ENCODE results near the gene AFF4.
"Not testable (repeated sequence)": the region's sequence is repeated elsewhere in the genome, so short reads cannot be mapped to it uniquely, and the experiment has no call there.

AFF4 gene

GRCh38 chr5:132887283-132887682, 76.2 kb downstream of the AFF4 start:
- no peak for DNase-seq

GRCh38 chr5:132886064-132886823, 77.2 kb downstream of the AFF4 start:
- DNase-seq: no peak

- DNase-seq: no peak
These were observed 78.9 kb downstream of the AFF4 start for GRCh38 chr5:132884548-132884947.

DNA sequence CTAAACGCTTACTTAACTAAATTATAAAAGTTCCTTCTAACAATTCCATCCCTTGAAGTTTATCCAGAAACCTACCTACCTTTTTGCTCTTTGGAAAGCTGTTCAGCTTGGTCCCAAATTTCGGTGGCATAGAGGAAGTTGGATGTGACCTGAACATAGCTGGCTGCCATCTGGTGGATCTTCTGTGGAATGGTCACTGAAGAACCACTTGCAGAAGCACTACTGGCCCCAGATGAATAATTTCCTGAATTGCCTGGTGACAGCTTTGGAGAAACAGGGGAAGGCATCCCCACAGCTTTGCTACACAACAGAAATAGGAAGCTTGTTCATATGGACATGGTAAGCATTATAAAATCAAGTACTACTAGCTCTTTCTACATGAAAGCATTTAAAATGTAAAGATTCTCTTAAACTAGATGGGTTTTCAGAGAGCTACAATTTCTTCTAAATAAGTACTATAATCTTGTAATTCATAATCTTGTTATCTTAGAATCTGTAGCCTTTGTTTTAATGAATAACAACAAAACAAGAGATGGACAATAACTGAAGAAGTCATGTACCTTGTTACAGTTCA, 80.1 kb downstream of the AFF4 start:
- no peak for DNase-seq

GRCh38 chr5:132877938-132878337, 85.5 kb downstream of the AFF4 start:
- DNase-seq: peak; percentile 58

GRCh38 chr5:132877466-132877865, 86.0 kb downstream of the AFF4 start:
- no peak for DNase-seq

GRCh38 chr5:132876020-132876759, 87.2 kb downstream of the AFF4 start:
- no peak for DNase-seq

GRCh38 chr5:132873930-132874271, 89.5 kb downstream of the AFF4 start:
- no peak for DNase-seq

DNA sequence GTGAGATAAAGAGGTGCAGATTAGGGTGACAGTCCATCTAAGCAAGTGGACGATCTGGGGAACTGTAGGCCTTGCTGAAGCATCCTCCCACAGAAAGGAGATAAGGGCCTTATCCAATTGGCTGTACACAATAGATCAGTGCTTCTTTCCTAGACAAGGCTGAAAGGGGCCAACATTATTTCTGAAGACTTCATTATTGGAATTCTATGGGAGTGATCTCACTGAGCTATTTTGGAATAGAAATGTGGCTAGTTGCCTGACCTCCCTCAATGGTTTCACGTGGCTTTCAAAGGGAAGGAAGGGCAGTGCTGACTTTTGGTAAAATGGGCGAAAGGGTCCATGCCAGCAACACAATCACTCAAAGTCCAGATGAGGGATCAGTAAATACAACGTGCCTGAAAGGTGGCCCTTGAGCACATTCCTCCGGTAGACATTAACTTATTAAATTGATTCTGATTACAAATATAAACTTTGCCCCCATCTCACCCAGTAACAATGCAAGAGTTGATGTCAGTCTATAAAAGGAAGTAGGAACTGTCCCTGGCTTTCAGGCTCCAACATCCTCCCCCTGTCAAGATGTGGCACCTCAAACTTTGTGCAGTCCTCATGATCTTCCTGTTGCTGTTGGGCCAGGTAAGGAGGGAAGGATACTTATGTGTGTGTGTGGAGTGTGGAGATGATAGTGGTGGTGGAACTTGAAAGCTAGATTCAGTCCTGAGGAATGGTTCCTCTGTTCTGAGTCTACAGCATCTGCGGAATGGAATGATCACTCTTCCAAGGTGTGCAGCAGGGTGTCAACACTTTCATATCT, 90.1 kb downstream of the AFF4 start, which contains the start of gene LEAP2:
LEAP2 (plus strand) TSS at position 550 of the 811 bp plus-strand sequence; CDS start at position 577, 27 bp downstream.
- DNase-seq: no peak

DNA sequence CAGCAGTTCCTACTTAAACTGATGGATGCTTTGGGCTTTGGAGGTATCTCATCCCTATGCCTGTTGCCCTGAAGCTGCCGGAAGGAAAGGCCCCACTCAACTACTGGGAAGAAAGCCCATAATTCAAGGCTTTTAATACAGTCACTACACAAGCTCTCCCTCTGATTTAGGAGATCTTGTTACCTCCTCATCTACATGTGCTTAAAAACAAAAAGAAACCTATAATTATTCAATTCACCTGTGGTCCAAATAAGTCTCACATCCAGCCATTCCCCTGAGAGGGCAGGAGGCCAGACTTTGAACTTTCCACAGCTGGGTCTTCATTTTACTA, 90.7 kb downstream of the AFF4 start:
- no peak for DNase-seq

DNA sequence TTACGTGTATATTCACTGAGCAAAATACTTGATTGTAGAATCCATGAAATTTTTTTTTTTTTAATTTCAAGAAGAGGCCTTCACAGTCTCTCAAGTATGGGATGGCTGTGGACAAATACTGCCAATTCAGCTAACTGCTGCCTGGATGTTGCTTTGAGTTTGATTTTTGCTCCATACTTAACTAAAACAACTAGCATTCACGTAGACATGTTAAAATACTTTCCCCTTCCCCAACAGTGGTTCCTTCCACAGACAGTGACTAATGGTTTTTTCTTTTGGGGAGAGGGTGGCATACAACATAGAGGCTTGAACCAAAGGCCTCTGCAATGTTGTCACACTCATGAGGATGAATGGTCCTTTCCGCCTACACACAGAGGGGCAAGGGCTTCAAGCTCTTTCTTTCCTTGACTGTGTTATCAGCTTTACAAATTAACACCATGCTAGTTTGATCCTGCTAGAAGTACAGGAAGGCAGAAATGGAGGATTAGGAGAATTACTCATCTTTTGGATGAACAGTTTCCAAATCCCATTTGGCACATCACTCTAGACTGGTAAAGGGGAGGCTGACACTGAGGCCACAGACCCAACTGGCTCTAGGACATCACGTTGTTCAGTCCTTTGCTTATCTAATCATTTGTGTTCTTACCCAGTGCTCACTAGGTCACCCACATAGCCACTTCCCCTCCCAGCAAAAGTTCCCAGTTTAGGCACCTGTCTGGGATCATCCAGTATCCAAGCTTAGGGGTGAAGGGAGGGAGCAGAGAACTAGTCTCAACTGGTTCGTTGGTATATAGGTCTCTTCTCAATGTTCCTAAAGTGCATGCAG, 91.8 kb downstream of the AFF4 start:
- no peak for DNase-seq

- DNase-seq: no peak
These were observed 92.6 kb downstream of the AFF4 start for GRCh38 chr5:132870801-132871200.

GRCh38 chr5:132868754-132869153, 94.7 kb downstream of the AFF4 start:
- no peak for DNase-seq

- no peak for DNase-seq
These were observed 96.4 kb downstream of the AFF4 start for GRCh38 chr5:132867046-132867451.

DNA sequence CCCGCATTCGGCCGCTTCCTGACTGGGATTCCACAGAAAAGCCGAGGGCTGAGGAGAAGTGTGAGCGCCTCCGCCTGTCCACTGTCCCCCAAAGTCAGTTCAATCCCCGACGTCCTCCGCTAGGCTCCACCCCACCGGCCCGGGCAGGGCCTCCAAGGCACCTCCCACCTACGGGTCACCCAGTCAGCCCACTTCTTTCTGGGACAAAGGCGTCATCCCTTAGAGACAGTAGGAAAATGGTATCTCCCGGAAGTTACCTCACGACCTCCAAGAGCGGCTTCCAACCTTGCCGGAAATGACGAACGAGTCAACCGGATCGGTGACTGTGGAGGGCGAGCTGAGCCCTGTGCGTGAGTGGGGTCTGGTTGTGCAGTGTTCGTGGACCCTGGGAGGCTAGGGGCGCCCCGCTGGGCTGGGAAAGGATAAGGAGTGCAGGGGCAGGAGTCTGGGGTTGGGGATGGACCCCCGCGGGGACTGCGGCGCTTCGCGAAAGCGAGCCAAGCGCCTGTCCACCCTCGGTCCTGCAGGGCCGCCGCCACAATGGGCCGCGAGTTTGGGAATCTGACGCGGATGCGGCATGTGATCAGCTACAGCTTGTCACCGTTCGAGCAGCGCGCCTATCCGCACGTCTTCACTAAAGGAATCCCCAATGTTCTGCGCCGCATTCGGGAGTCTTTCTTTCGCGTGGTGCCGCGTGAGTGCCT, 96.9 kb downstream of the AFF4 start, which contains the start of the genes GDF9 and UQCRQ:
GDF9 (minus strand) TSS at position 128 of the 704 bp plus-strand sequence. CDS start 1,936 bp downstream, outside the sequence.
UQCRQ (plus strand) TSS at position 301 of the 704 bp plus-strand sequence; CDS start at position 541, 240 bp downstream.
- DNase-seq: peak; percentile 88

GRCh38 chr5:132865668-132866341, 97.6 kb downstream of the AFF4 start:
- no peak for DNase-seq

- DNase-seq: no peak
These were observed 102.7 kb downstream of the AFF4 start for GRCh38 chr5:132860742-132861141.

DNA sequence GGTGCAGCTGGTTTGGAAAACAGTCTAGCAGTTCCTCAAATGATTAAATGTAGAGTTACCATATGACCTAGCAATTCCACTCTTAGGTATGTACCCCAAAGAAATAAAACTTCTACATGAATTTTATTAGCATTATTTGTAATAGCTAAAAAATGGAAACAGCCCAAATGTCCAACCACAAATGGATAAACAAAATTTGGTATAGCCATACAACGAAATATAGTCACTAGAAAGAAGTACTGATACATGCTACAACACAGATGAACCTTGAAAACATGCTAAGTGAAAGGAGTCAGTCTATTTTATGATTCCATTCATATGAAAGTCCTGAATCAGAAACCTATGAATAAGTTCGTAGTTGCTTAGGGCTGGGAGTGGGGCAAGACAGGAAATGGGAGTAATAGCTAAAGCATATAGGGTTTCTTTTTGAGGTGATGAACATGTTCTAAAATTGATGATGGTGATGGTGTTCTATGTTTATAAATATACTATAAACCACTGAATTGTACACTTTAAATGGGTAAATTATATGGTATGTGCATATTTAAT, 103.5 kb downstream of the AFF4 start:
- no peak for DNase-seq

- no peak for DNase-seq
These were observed 107.4 kb downstream of the AFF4 start for GRCh38 chr5:132856011-132856410.

DNA sequence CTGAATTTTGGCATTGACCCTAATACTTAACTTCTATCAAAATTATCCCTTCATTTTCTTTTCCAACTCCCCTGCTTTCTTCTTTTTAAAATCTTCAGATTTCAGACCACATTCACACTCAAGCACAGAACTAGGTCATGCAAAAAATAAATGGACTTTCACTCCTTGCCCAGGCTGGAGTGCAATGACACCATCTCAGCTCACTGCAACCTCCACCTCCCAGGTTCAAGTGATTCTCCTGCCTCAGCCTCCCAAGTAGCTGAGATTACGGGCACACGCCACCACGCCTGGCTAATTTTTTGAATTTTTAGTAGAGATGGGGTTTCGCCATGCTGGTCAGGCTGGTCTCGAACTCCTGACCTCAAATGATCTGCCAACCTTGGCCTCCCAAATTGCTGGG, 108.4 kb downstream of the AFF4 start:
- not testable (repeated sequence) for DNase-seq
